Mucosa of gallbladder (tissue), 1 donor: ENCODE results near the gene CNKSR3. TPM values are rescaled to one million over a fixed set of nuclear protein-coding genes. Genes with fewer than 3 reads are reported as not detected.

Experiments
- DNase-seq: peaks from one replicate; pipeline ENCODE4 v3.0.0-alpha.2; 2020; ENCODE audit warnings: low spot score
- total RNA-seq: library from RNA; stranded (reverse); gene quantifications from one replicate; pipeline ENCODE4 v1.2.1, GENCODE V29; 2021
- donor health status: DM: no; HTN: no; CAD: no.

Gene CNKSR3
- total RNA-seq, 1 donor from 2014 or later, result 39.0 TPM

- DNase-seq, result no peak
Measured at GRCh38 chr6:154352898-154353585, 157.4 kb downstream of the CNKSR3 start.

DNA sequence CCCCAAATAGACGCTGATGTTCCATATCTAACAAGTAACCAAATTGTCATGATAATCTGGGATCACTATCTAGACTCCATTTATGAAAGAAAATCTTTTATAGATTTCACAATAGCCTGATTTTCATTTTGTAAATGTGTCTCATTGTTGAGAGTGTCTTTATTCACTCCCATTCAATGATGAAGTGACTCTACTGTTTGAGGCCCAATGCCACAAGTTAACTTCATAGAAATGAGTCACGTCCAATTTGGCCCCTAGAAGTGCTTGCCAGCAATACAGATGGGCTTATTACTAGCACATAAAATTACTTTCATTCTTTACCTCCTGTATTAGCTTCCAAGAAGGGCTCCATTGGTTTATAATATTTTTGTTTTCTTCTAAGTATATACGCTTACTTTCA lies 160.2 kb downstream of the CNKSR3 start:
- DNase-seq, result no peak

DNA sequence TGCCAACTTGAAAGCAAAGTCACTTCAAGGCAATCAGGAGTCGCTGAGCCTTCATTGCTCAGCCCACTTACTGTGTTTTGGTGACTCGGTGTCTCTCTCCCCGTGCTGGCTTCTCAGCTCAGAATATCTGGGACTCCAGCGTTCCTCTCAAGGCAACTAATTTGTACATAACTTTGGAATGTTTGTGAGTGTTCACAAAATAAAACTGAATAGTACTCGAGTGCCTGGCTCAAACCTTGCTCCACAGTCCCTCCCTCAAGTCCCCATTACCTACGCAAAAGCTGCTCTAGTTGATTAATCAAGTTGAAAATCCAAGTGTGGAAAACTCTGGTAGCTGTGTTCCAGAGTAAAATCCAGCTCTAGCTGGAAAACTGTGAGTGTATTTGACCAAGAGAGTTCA lies 162.5 kb downstream of the CNKSR3 start:
- no peak for DNase-seq

GRCh38 chr6:154345811-154346210 lies 164.7 kb downstream of the CNKSR3 start:
- DNase-seq, result no peak

DNA sequence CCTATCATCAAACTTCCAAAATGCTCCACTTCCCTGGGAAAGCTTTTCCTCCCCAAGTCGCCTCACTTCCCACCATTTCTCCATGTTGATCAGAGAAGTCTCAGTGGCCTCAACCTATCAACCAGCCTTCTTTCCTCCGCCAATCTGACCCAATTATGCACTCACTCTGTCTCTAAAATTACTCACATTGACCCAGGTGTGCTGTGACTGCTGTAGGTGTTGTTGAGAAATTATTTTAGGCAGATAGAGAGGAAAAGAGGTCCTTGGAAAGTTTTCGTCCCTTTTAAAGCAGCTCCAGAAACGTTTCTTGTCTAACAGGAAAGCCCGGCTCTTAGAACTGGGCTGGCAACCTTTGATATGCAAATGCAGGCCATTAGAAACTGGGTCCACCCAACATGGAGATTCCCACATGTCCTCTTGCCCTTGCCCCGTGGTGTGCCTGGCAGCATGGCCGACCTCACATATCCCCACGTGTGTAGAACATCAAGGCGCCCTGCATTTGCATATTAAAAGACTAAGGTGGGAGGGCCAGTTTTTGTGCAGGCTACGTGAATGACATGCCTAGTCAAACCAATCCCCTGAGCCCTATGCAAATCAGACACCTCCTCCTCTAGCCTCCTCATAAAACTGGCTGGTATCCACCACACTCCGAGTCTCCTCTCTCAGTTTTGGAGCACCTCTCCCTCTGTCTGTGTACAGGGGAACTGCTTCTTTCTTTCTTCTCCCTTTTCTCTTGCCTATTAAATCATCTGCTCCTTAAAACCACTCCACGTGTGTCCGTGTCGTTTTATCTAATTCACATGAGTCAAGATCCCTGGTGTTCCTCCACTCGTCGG lies 166.8 kb downstream of the CNKSR3 start:
- peak; percentile 52 for DNase-seq

DNA sequence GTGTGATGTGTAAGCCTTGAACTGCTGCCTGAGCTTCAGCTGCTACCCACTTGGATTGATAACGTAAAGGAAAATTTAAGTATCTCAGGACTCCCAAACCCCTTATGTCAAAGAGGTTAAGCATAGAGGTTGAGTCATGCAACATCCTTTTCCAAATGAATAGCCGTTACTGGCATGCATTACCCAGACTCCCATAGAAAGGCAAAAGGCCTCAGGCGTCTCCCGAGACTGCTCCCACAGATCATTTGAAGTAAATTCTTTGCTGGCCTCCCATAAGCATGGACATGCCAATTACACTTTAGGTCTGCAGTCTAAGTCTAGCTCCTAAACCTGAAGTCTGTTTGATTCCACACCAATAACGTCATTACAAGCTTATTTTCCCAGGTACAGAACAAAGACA lies 168.6 kb downstream of the CNKSR3 start:
- DNase-seq, result no peak

- no peak for DNase-seq
Measured at GRCh38 chr6:154341336-154341735, 169.1 kb downstream of the CNKSR3 start.

Other genes starting within 250 kb of the CNKSR3 start
- gene IPCEF1, start 153.9 kb downstream of the CNKSR3 start, total RNA-seq, result 3.3 TPM
- gene SCAF8, start 222.7 kb upstream of the CNKSR3 start, total RNA-seq, result 37.4 TPM